Esophagus (tissue), 2 donors: ENCODE measurements around the gene KMT2A. TPM values are rescaled to one million over a fixed set of nuclear protein-coding genes. Genes with fewer than 3 reads are reported as not detected.

ENCODE experiments used
- H3K27ac ChIP-seq, 2 donors: one replicate each; pipeline ENCODE4 v1.5.1; 2013; ENCODE audit warnings: low read depth in 2 of 2, mild to moderate bottlenecking in 2 of 2, inconsistent platforms in 1 of 2, low read length in 1 of 2, moderate library complexity in 1 of 2
- H3K27me3 ChIP-seq, 2 donors: one replicate each; pipeline ENCODE4 v1.6.1; 2013; ENCODE audit warnings: low read length in 2 of 2, control low read depth in 1 of 2, mild to moderate bottlenecking in 1 of 2; ENCODE audit not compliant: insufficient read depth in 2 of 2, control insufficient read depth in 1 of 2
- H3K36me3 ChIP-seq, 2 donors: one replicate each; pipeline ENCODE4 v1.6.1; 2013; ENCODE audit warnings: low read length in 1 of 2; ENCODE audit not compliant: control insufficient read depth in 2 of 2, insufficient read depth in 2 of 2
- H3K4me1 ChIP-seq, 2 donors: one replicate each; pipeline ENCODE4 v1.6.1; 2013; ENCODE audit warnings: low read length in 1 of 2; ENCODE audit not compliant: control insufficient read depth in 2 of 2, insufficient read depth in 2 of 2
- H3K4me3 ChIP-seq, 2 donors: one replicate each; pipeline ENCODE4 v1.5.1; 2013; ENCODE audit warnings: low read length in 2 of 2, mild to moderate bottlenecking in 2 of 2, low read depth in 1 of 2, moderate library complexity in 1 of 2
- H3K9me3 ChIP-seq, 2 donors: one replicate each; pipeline ENCODE4 v1.6.1; 2013; ENCODE audit warnings: mild to moderate bottlenecking in 2 of 2, low read depth in 1 of 2, low read length in 1 of 2, moderate library complexity in 1 of 2; ENCODE audit not compliant: control insufficient read depth in 2 of 2, insufficient read depth in 1 of 2
- WGBS, 2 donors: extraction: QIAGEN DNeasy Blood & Tissue Kit; methylation state at CpG; one replicate each; pipeline ENCODE4 v1.1.7; 2013; 5-methylcytosine and 5-hydroxymethylcytosine counted together
- polyA plus RNA-seq, 2 donors: library from polyadenylated mRNA; stranded (reverse); fragments of 200-250 nt; gene quantifications; one replicate each; pipeline ENCODE4 v1.2.3, GENCODE V29; 2013
- donor health status: healthy with polysubstance abuse.
- donor health status: Bipolar disorder and iron deficiency.

KMT2A gene
- polyA plus RNA-seq, 2 donors, result 6.4 to 8.5 TPM

- no peaks in the 10 kb centered on the region for H3K27me3 ChIP-seq
- no peak overlapping the region for H3K4me3 ChIP-seq
- H3K27ac ChIP-seq, result no peak overlapping the region
- WGBS, 2 donors, result 77 to 82% methylated on average over 7 of the region's 7 CpGs
- peaks cover 11 to 14% of the 10 kb centered on the region in 2 donors for H3K36me3 ChIP-seq
- no peaks in the 10 kb centered on the region for H3K9me3 ChIP-seq
- no peaks in the 10 kb centered on the region for H3K4me1 ChIP-seq
Measured at GRCh38 chr11:118514103-118514502, 77.8 kb downstream of the KMT2A start.

GRCh38 chr11:118519549-118519948, 83.3 kb downstream of the KMT2A start:
- Histone ChIP-seq H3K4me1 (no peaks in the 10 kb centered on the region), H3K9me3 (no peaks in the 10 kb centered on the region), H3K27me3 (no peaks in the 10 kb centered on the region), H3K27ac (no peak overlapping the region), H3K36me3 (peaks cover 3 to 25% of the 10 kb centered on the region in 2 donors), H3K4me3 (no peak overlapping the region)
- WGBS, 2 donors, result 83 to 86% methylated on average over 6 of the region's 6 CpGs

- H3K27me3 ChIP-seq, result no peaks in the 10 kb centered on the region
- no peak overlapping the region for H3K4me3 ChIP-seq
- WGBS, 2 donors, result 76 to 85% methylated on average over 13 of the region's 13 CpGs
- H3K9me3 ChIP-seq, result no peaks in the 10 kb centered on the region
- no peak overlapping the region for H3K27ac ChIP-seq
- no peaks in the 10 kb centered on the region for H3K4me1 ChIP-seq
- H3K36me3 ChIP-seq, result peaks cover 3 to 22% of the 10 kb centered on the region in 2 donors
Measured at GRCh38 chr11:118521892-118522311, 85.6 kb downstream of the KMT2A start.

GRCh38 chr11:118522571-118523072, 86.3 kb downstream of the KMT2A start:
- Histone ChIP-seq H3K4me1 (no peaks in the 10 kb centered on the region), H3K27ac (no peak overlapping the region), H3K9me3 (no peaks in the 10 kb centered on the region), H3K27me3 (no peaks in the 10 kb centered on the region), H3K36me3 (peaks cover 3 to 22% of the 10 kb centered on the region in 2 donors), H3K4me3 (no peak overlapping the region)
- 45 to 47% methylated on average over 6 of the region's 6 CpGs for WGBS, 2 donors

GRCh38 chr11:118524356-118524755, 88.1 kb downstream of the KMT2A start:
- Histone ChIP-seq H3K9me3 (no peaks in the 10 kb centered on the region), H3K36me3 (peaks cover 3 to 22% of the 10 kb centered on the region in 2 donors), H3K27ac (no peak overlapping the region), H3K4me1 (peaks cover 2 to 6% of the 10 kb centered on the region in 2 donors), H3K4me3 (no peak overlapping the region), H3K27me3 (no peaks in the 10 kb centered on the region)

- Histone ChIP-seq H3K36me3 (peaks cover 3 to 20% of the 10 kb centered on the region in 2 donors), H3K4me3 (no peak overlapping the region)
- WGBS, 2 donors, result 82 to 85% methylated on average over 6 of the region's 6 CpGs
Measured at GRCh38 chr11:118524757-118525470, 88.6 kb downstream of the KMT2A start.

GRCh38 chr11:118526688-118527087, 90.4 kb downstream of the KMT2A start:
- Histone ChIP-seq H3K27me3 (no peaks in the 10 kb centered on the region), H3K36me3 (peaks cover 3 to 17% of the 10 kb centered on the region in 2 donors), H3K9me3 (no peaks in the 10 kb centered on the region), H3K4me1 (peaks cover 2 to 15% of the 10 kb centered on the region in 2 donors), H3K4me3 (no peak overlapping the region), H3K27ac (no peak overlapping the region)
- WGBS, 2 donors, result 82 to 83% methylated on average over 2 of the region's 2 CpGs

More at GRCh38 chr11:118524757-118525470, 88.6 kb downstream of the KMT2A start:
- no peaks in the 10 kb centered on the region for H3K9me3 ChIP-seq
- no peaks in the 10 kb centered on the region for H3K27me3 ChIP-seq
- no peak overlapping the region for H3K27ac ChIP-seq
- peaks cover 2 to 9% of the 10 kb centered on the region in 2 donors for H3K4me1 ChIP-seq

- Histone ChIP-seq H3K27ac (no peak within 1 kb of the TSS), H3K36me3 (peaks cover 3 to 12% of the 10 kb centered on the region in 2 donors), H3K4me1 (peaks cover 2 to 18% of the 10 kb centered on the region in 2 donors), H3K9me3 (no peaks in the 10 kb centered on the region), H3K4me3 (no peak within 1 kb of the TSS), H3K27me3 (no peaks in the 10 kb centered on the region)
- 52 to 57% methylated on average over 3 of the region's 3 CpGs for WGBS, 2 donors
Measured at GRCh38 chr11:118527109-118527508, 90.8 kb downstream of the KMT2A start, which contains the start of gene TTC36. Gene TTC36 (plus strand): TSS chr11:118527474. CDS start chr11:118527495, 21 bp downstream.

- peaks cover 2 to 18% of the 10 kb centered on the region in 2 donors for H3K4me1 ChIP-seq
- WGBS, 2 donors, result 89 to 91% methylated on average over 6 of the region's 6 CpGs
- H3K27ac ChIP-seq, result no peak overlapping the region
- H3K36me3 ChIP-seq, result peaks cover 3 to 10% of the 10 kb centered on the region in 2 donors
- no peaks in the 10 kb centered on the region for H3K27me3 ChIP-seq
- no peaks in the 10 kb centered on the region for H3K9me3 ChIP-seq
- no peak overlapping the region for H3K4me3 ChIP-seq
Measured at GRCh38 chr11:118528511-118528910, 92.2 kb downstream of the KMT2A start.
